Measurements from ENCODE around the gene CRISPLD2. TPM values are rescaled to one million over a fixed set of nuclear protein-coding genes. Genes with fewer than 3 reads are reported as not detected.
A peak's percentile ranks its signal among the peaks of the same experiment; 100 is the strongest.

The CRISPLD2 gene
- total and polyA plus RNA-seq, 9 of the 15 experiments (the other 6 are each of a cell fraction or from before 2014, with no cell fraction given), result 0.03 to 0.24 (median 0.04) TPM; not detected in 4

DNA sequence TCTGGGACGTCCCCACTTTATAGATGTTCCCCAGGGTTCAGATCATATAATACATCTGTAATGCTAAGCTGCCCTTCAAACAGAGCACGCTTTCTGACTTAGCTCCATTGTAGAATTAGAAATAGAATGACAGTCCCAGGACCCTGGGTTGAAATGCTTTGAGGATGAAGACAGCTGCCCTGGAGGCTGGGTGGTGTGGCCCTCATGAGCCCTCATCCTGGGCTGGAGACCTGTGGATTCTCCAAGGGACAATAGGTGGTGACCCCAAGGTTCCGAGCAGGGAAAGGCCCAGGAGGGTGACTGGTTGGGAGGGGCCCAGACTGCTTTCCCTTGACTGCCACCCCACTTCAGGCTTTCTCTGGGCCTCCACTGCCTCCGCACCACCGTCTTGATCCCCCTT lies 59.0 kb downstream of the CRISPLD2 start:
- Histone ChIP-seq H3K27ac (ENCODE audit: extremely low read depth, low read depth, low read length) (peak overlapping the region; percentile 86), H3K27me3 (ENCODE audit: control insufficient read depth in 2 of 2, insufficient read depth in 2 of 2, low read length in 2 of 2) (no peaks in the 10 kb centered on the region), H3K9ac (ENCODE audit: insufficient read depth in 1 of 2, low read depth in 2 of 2, low read length in 2 of 2) (peak overlapping the region; percentile 17 to 56; a peak in 1 of 4 replicates), H3K4me2 (ENCODE audit: insufficient read depth, low read length) (no peak overlapping the region), H2AFZ (ENCODE audit: low read depth, low read length) (peak overlapping the region; percentile 57), H4K20me1 (replicated peaks; ENCODE audit: control insufficient read depth, insufficient read depth, low read length) (no peaks in the 10 kb centered on the region), H3K4me1 (replicated peaks in 1 of 2; ENCODE audit: control insufficient read depth in 2 of 2, insufficient read depth in 2 of 2, low read length in 2 of 2) (peaks cover 38% of the 10 kb centered on the region in 2 experiments), H3K36me3 (ENCODE audit: control insufficient read depth, insufficient read depth, low read length) (no peaks in the 10 kb centered on the region), H3K79me2 (ENCODE audit: control insufficient read depth, insufficient read depth, low read length) (no peaks in the 10 kb centered on the region), H3K9me3 (replicated peaks; ENCODE audit: control insufficient read depth, insufficient read depth, low read depth, low read length) (no peaks in the 10 kb centered on the region), H3K9me1 (ENCODE audit: control insufficient read depth, insufficient read depth, low read length) (no peaks in the 10 kb centered on the region), H3K4me3 (no peak overlapping the region)
- ChIA-PET POLR2A (interaction anchor here (0.6 to 1.8 kb wide), 4 partner anchors 10 to 732 kb away, joined by 3 to 5 read pairs (median 4); no protein-coding TSS in a partner anchor), CTCF (ENCODE audit: low intra/inter-chr PET ratio) (interaction anchor here (0.7 kb wide), 2 partner anchors 40 to 140 kb away, joined by 3 read pairs; no protein-coding TSS in a partner anchor)
- no peak for ATAC-seq
- in situ Hi-C loops (cut with MboI), result no loop called here
- 92% methylated on average over 5 of the region's 5 CpGs for WGBS (ENCODE audit: insufficient coverage, low coverage, missing lambda C conversion rate)
- intact Hi-C loops (cut with micrococcal nuclease), result no loop called here
- FAIRE-seq, result no peak
- no TSS peak for BruUV-seq (replicated peaks)
- DNase-seq (ENCODE audit: extremely low read depth in 1 of 4, low spot score in 3 of 4), result no peak
- TF ChIP-seq SPI1 (IDR thresholded peaks at IDR 0.05; ENCODE audit: borderline replicate concordance, low read depth, low read length) (no peak), GABPB1 (CRISPR knock-in tag; IDR thresholded peaks at IDR 0.05) (peak; percentile 13; the same call in 1 of the 2 replicates), RBM22 (IDR thresholded peaks at IDR 0.05; ENCODE audit: low read depth, low read length, poor library complexity, severe bottlenecking) (no peak), TFAM (CRISPR knock-in tag; conservative IDR thresholded peaks at IDR 0.05) (no peak), HNRNPL (IDR thresholded peaks at IDR 0.05; ENCODE audit: low read depth, low read length) (no peak), RBFOX2 (IDR thresholded peaks at IDR 0.05; ENCODE audit: low read depth, low read length) (0 out of 2 replicates have a peak, but pooled peaks have one; percentile 0), ZNF77 (CRISPR knock-in tag; IDR thresholded peaks at IDR 0.05) (no peak)
- TF ChIP-seq, protein P1, sequence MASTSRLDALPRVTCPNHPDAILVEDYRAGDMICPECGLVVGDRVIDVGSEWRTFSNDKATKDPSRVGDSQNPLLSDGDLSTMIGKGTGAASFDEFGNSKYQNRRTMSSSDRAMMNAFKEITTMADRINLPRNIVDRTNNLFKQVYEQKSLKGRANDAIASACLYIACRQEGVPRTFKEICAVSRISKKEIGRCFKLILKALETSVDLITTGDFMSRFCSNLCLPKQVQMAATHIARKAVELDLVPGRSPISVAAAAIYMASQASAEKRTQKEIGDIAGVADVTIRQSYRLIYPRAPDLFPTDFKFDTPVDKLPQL (IDR thresholded peaks at IDR 0.05; ENCODE audit: extremely low read depth, insufficient read length), result no peak
